NCI-H748 (cell line): ENCODE data around the gene PRAMEF10.
"Not testable (repeated sequence)": the region's sequence is repeated elsewhere in the genome, so short reads cannot be mapped to it uniquely, and the experiment has no call there.

Source experiments
- DNase-seq: peaks from one replicate; lab custom pipeline; 2025; ENCODE audit not compliant: unreplicated experiment; lab: John Stamatoyannopoulos, UW

Gene PRAMEF10

GRCh38 chr1:12898170-12898569 lies at the start of gene PRAMEF10:
TSS of gene PRAMEF10 (minus strand) at chr1:12898270. CDS start at chr1:12895847, 2,423 bp downstream.
- DNase-seq, result not testable (repeated sequence)

GRCh38 chr1:12947480-12947879 lies 49.4 kb upstream of the PRAMEF10 start, which contains the start of gene PRAMEF6:
TSS of gene PRAMEF6 (minus strand) at chr1:12947580. CDS start at chr1:12942518, 5,062 bp downstream.
- not testable (repeated sequence) for DNase-seq

GRCh38 chr1:12924368-12924767 lies 26.3 kb upstream of the PRAMEF10 start:
- DNase-seq, result not testable (repeated sequence)

- not testable (repeated sequence) for DNase-seq
Measured at GRCh38 chr1:12921749-12922148, 23.7 kb upstream of the PRAMEF10 start.

- not testable (repeated sequence) for DNase-seq
Measured at GRCh38 chr1:12916310-12916709, 18.2 kb upstream of the PRAMEF10 start, which contains the start of gene PRAMEF7. TSS of gene PRAMEF7 (plus strand) at chr1:12916610. CDS start at chr1:12917693, 1,083 bp downstream.

GRCh38 chr1:12903793-12904572 lies 5.9 kb upstream of the PRAMEF10 start:
- not testable (repeated sequence) for DNase-seq

GRCh38 chr1:12899186-12899585 lies 1.1 kb upstream of the PRAMEF10 start:
- DNase-seq, result not testable (repeated sequence)

GRCh38 chr1:12886101-12886500 lies 12.0 kb downstream of the PRAMEF10 start, which contains the start of gene PRAMEF4:
TSS of gene PRAMEF4 (minus strand) at chr1:12886201. CDS start at chr1:12883394, 2,807 bp downstream.
- DNase-seq, result not testable (repeated sequence)

GRCh38 chr1:12878453-12878852 lies 19.6 kb downstream of the PRAMEF10 start:
- not testable (repeated sequence) for DNase-seq

- not testable (repeated sequence) for DNase-seq
Measured at GRCh38 chr1:12863131-12863880, 34.8 kb downstream of the PRAMEF10 start.

GRCh38 chr1:12856786-12857185 lies 41.3 kb downstream of the PRAMEF10 start, which contains the start of gene PRAMEF2:
TSS of gene PRAMEF2 (plus strand) at chr1:12857086. CDS start at chr1:12859010, 1,924 bp downstream.
- DNase-seq, result not testable (repeated sequence)

GRCh38 chr1:12851779-12852178 lies 46.3 kb downstream of the PRAMEF10 start:
- no peak for DNase-seq

- not testable (repeated sequence) for DNase-seq
Measured at GRCh38 chr1:12848620-12849019, 49.5 kb downstream of the PRAMEF10 start, which contains the start of gene HNRNPCL1. TSS of gene HNRNPCL1 (minus strand) at chr1:12848720. CDS start at chr1:12848289, 431 bp downstream.
